Body of pancreas (tissue), 4 donors: ENCODE results near the gene COL5A1. TPM values are rescaled to one million over a fixed set of nuclear protein-coding genes. Genes with fewer than 3 reads are reported as not detected.

Source experiments
- ATAC-seq: fragments of 150-250 bp; one replicate; pipeline ENCODE4 v1.9.1; 2016
- DNase-seq, 4 donors: peaks; one replicate each; pipeline ENCODE4 v3.0.0-alpha.2; 2019
- H3K27ac ChIP-seq, 4 donors: fragments of 200-600 bp; sonication (generic); 1 replicate in 3 of 4; 2 replicates in 1 of 4; pipeline versions ENCODE4 v1.5.1 to v1.6.1; 2016 to 2019; ENCODE audit warnings: mild to moderate bottlenecking in 1 of 4, mixed read lengths in 1 of 4, moderate library complexity in 1 of 4
- H3K27me3 ChIP-seq, 2 donors: fragments of 200-600 bp; sonication (generic); one replicate each; pipeline ENCODE4 v1.6.0; 2016; ENCODE audit warnings: mild to moderate bottlenecking in 1 of 2
- H3K36me3 ChIP-seq, 2 donors: fragments of 200-600 bp; sonication (generic); replicated peaks in 1 of 2; 2 replicates each; pipeline ENCODE4 v1.5.1; 2016; ENCODE audit warnings: low read depth in 2 of 2; ENCODE audit not compliant: insufficient read depth in 1 of 2
- H3K4me1 ChIP-seq: fragments of 200-600 bp; sonication (generic); one replicate; pipeline ENCODE4 v1.6.0; 2016
- H3K4me3 ChIP-seq, 2 donors: fragments of 200-600 bp; sonication (generic); 1 replicate in 1 of 2; 2 replicates in 1 of 2; pipeline ENCODE4 v1.5.1; 2016 to 2019
- H3K9me3 ChIP-seq, 3 donors: fragments of 200-600 bp; sonication (generic); 1 replicate in 2 of 3; 2 replicates in 1 of 3; pipeline ENCODE4 v1.5.1; 2016
- CTCF ChIP-seq, 7 experiments: fragments of 450-650 bp in 4 of 7; fragments of 200-600 bp in 3 of 7; sonication (generic) in 3 of 7; IDR thresholded peaks; one replicate each; pipeline ENCODE4 v1.5.1; 2016 to 2019; ENCODE audit warnings: antibody characterized with exemption in 7 of 7
- POLR2A ChIP-seq, 3 donors: fragments of 450-650 bp; IDR thresholded peaks; one replicate each; pipeline ENCODE4 v1.6.1; 2016; ENCODE audit warnings: antibody characterized with exemption in 3 of 3, mild to moderate bottlenecking in 2 of 3
- WGBS, 2 donors: methylation state at CpG; one replicate each; pipeline ENCODE4 v1.1.5; 2017; 5-methylcytosine and 5-hydroxymethylcytosine counted together
- intact Hi-C: fragments of 100-400 bp; cut with DNase I; formaldehyde crosslinking; loops from one replicate; pipeline ENCODE4 v1.15.1; 2023
- total RNA-seq, 2 donors: library from RNA; depleted of rRNA; stranded (reverse); fragments of >200 nt; gene quantifications; one replicate each; pipeline ENCODE4 v1.1.0, GENCODE V29; 2016

The COL5A1 gene
- total RNA-seq, 2 donors from 2014 or later = 7.0 to 14.5 TPM

GRCh38 chr9:134618833-134619447 lies 22.7 kb upstream of the COL5A1 start:
- TF ChIP-seq CTCF (IDR thresholded peaks at IDR 0.05) (no peak), POLR2A (IDR thresholded peaks at IDR 0.05) (no peak)
- WGBS, 2 donors = 68 to 76% methylated on average over 3 to 13 of the region's 13 CpGs
- Histone ChIP-seq H3K36me3 (no peaks in the 10 kb centered on the region), H3K4me1 (no peaks in the 10 kb centered on the region), H3K9me3 (no peaks in the 10 kb centered on the region), H3K4me3 (no peak overlapping the region), H3K27me3 (no peaks in the 10 kb centered on the region), H3K27ac (no peak overlapping the region)
- ATAC-seq (no peak), DNase-seq (peak in 1 of 4 donors; percentile 2)
- intact Hi-C loops = no loop called here

DNA sequence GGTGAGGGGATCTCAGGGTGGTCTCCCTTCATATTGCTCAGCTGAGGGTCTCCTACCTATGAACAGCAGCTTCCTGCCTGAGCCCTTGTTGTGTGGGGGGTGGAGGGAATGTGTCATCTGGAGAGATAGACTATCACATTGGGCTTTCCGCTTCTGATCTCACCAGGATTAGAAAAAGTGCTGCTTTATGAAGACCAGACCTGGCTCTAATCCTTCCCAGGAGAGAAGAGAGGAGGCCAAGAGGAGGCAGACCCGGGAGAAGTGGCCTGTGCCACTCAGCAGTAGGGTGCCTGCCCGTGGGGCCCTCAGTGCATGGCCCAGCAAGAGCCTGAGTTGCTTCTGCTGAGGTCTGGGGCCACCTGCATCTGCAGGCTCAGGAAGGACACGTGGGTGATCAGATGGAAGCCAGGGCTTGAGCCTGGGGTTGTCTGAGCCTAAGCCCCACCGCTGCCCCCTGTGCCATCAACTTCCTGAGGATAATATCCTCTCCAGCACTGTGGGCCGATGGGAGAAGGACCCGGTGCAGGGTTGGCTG lies 22.1 kb upstream of the COL5A1 start:
- Histone ChIP-seq H3K27me3 (no peaks in the 10 kb centered on the region), H3K27ac (no peak overlapping the region), H3K4me3 (no peak overlapping the region), H3K36me3 (no peaks in the 10 kb centered on the region), H3K4me1 (no peaks in the 10 kb centered on the region), H3K9me3 (no peaks in the 10 kb centered on the region)
- intact Hi-C loops = no loop called here
- no peak for DNase-seq
- no peak for TF ChIP-seq CTCF (IDR thresholded peaks at IDR 0.05)
- TF ChIP-seq POLR2A (IDR thresholded peaks at IDR 0.05) = no peak
- WGBS, 2 donors = 61 to 68% methylated on average over 2 to 7 of the region's 7 CpGs
- no peak for ATAC-seq

- H3K9me3 ChIP-seq = no peaks in the 10 kb centered on the region
- H3K27me3 ChIP-seq = no peaks in the 10 kb centered on the region
- no peak overlapping the region for H3K4me3 ChIP-seq
- WGBS, 2 donors = 71 to 72% methylated on average over 4 to 17 of the region's 19 CpGs
- intact Hi-C loops = no loop called here
- no peak overlapping the region for H3K27ac ChIP-seq
- TF ChIP-seq CTCF (IDR thresholded peaks at IDR 0.05) (no peak), POLR2A (IDR thresholded peaks at IDR 0.05) (no peak)
- no peaks in the 10 kb centered on the region for H3K36me3 ChIP-seq
- no peak for DNase-seq
- no peak for ATAC-seq
- H3K4me1 ChIP-seq = no peaks in the 10 kb centered on the region
Measured at GRCh38 chr9:134619983-134620661, 21.5 kb upstream of the COL5A1 start.

DNA sequence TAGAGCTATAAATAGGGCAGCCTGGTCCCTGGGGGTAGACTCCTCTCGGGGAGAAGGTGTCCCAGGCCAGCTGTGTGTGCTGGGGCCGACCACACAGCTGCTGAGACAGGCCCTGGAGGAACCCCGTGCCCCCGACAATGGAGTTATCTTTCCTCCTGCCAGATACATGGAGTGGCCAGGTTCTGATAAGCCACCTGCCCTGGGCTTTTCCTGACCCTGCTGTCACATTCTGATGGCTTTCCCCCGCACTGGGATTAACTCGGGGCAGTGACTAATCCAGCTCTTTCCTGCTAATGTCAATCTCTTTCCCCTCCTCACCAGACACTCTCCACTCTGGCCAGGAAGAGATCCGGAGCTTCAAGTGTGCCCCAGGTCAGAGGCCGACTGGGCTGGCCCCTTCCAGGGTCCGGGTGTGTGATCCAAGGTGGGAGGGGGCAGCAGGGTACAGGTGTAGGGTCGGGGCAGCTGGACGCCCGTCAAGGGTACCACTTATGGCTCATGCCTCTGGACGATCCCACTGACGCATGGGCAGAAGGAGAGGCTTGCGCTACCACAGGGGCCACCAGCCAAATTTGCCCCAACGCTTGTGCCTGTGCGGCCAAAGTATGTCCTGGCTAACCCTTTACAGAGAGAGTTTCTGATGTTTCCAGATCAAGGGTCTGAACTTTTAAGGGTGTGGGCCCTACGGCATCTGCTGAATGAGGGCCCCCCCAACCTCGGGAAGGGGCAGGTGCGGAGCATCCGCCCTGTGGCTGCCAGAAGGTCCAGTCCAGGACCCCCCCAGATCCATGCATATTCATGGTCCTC lies 20.6 kb upstream of the COL5A1 start:
- Histone ChIP-seq H3K27ac (no peak overlapping the region), H3K4me3 (no peak overlapping the region), H3K27me3 (no peaks in the 10 kb centered on the region), H3K9me3 (no peaks in the 10 kb centered on the region), H3K4me1 (no peaks in the 10 kb centered on the region), H3K36me3 (no peaks in the 10 kb centered on the region)
- DNase-seq (no peak), ATAC-seq (no peak)
- TF ChIP-seq POLR2A (IDR thresholded peaks at IDR 0.05) (no peak), CTCF (IDR thresholded peaks at IDR 0.05) (no peak)
- WGBS, 2 donors = 47 to 59% methylated on average over 17 to 21 of the region's 21 CpGs
- intact Hi-C loops = no loop called here
